ENCODE results near the gene TENM3. TPM values are rescaled to one million over a fixed set of nuclear protein-coding genes. Genes with fewer than 3 reads are reported as not detected.

Gene TENM3
- total and polyA plus RNA-seq, 2 of the 8 experiments (the other 6 are each of a cell fraction or from before 2014, with no cell fraction given): 36.9 to 69.3 TPM

GRCh38 chr4:182288534-182288933 lies 45.3 kb downstream of the TENM3 start:
- no peaks in the 10 kb centered on the region for H3K9me3 ChIP-seq (ENCODE audit: insufficient read depth in 2 of 2, low read depth in 1 of 2, low read length in 1 of 2)
- H3K23ac ChIP-seq (ENCODE audit: insufficient read length): no peak overlapping the region
- peaks cover 0 to 4% (median under 1%) of the 10 kb centered on the region in 4 experiments; a peak in 3 of 7 replicates for H3K4me1 ChIP-seq (replicated peaks in 1 of 4; ENCODE audit: control insufficient read depth in 3 of 4, insufficient read depth in 4 of 4, low read length in 3 of 4)
- no peaks in the 10 kb centered on the region for H3K79me2 ChIP-seq (ENCODE audit: control insufficient read depth in 1 of 2, insufficient read depth in 2 of 2, low read length in 2 of 2)
- POLR2A ChIA-PET (ENCODE audit: partially characterized antibody): no interaction called here
- H4K5ac ChIP-seq (ENCODE audit: insufficient read length, low read depth, low read length): no peak overlapping the region
- H3K9ac ChIP-seq (replicated peaks in 1 of 4; ENCODE audit: extremely low read depth in 1 of 4, low read depth in 3 of 4, low read length in 3 of 4): no peak overlapping the region
- no peak overlapping the region for H3K18ac ChIP-seq (ENCODE audit: extremely low read depth, low read length)
- no peak overlapping the region for H2AK5ac ChIP-seq (ENCODE audit: low read depth, low read length)
- WGBS, 2 experiments (ENCODE audit: extremely low coverage in 1 of 2, insufficient coverage in 1 of 2, insufficient read length in 1 of 2, insufficient replicate concordance in 2 of 2, low coverage in 1 of 2, low lambda C conversion rate in 2 of 2, missing lambda C conversion rate in 1 of 2): 87% methylated on average over 7 of the region's 7 CpGs; no CpG with 5 or more reads in 1 of the 2 experiments
- 0 out of 2 replicates have a peak, but pooled peaks cover 3% of the 10 kb centered on the region for H3K79me1 ChIP-seq (ENCODE audit: low read depth, low read length)
- H4K8ac ChIP-seq (ENCODE audit: extremely low read depth, insufficient read depth, low read length): no peak overlapping the region
- no peak overlapping the region for H2BK12ac ChIP-seq (ENCODE audit: low read depth, low read length)
- no peak overlapping the region for H2BK15ac ChIP-seq (ENCODE audit: low read length)
- no peaks in the 10 kb centered on the region for H3K27me3 ChIP-seq (replicated peaks in 1 of 4; ENCODE audit: control insufficient read depth in 3 of 4, extremely low read depth in 1 of 4, insufficient read depth in 3 of 4, low read length in 3 of 4)
- no peak overlapping the region for H2BK120ac ChIP-seq (replicated peaks; ENCODE audit: low read depth, low read length)
- no peak overlapping the region for H3K4me3 ChIP-seq (ENCODE audit: extremely low read depth in 1 of 4, insufficient read depth in 2 of 4, low read depth in 3 of 4, low read length in 4 of 4)
- H3K23me2 ChIP-seq (ENCODE audit: low read depth, low read length): no peaks in the 10 kb centered on the region; the same call in 1 of the 2 replicates
- H3K36me3 ChIP-seq (ENCODE audit: control insufficient read depth in 2 of 4, insufficient read depth in 4 of 4, low read length in 3 of 4): no peaks in the 10 kb centered on the region
- H4K91ac ChIP-seq (replicated peaks; ENCODE audit: insufficient read length, low read length): no peak overlapping the region
- H3K4me2 ChIP-seq (ENCODE audit: insufficient read depth in 1 of 2, low read depth in 2 of 2, low read length in 2 of 2): no peak overlapping the region
- H3K27ac ChIP-seq (ENCODE audit: low read depth, low read length): no peak overlapping the region
- DNase-seq (ENCODE audit: low read depth in 1 of 2, low spot score in 2 of 2): no peak
- H4K20me1 ChIP-seq (replicated peaks in 1 of 2; ENCODE audit: control insufficient read depth in 1 of 2, insufficient read depth in 2 of 2, low read length in 2 of 2): no peaks in the 10 kb centered on the region
- no peak for FAIRE-seq
- no peak overlapping the region for H2BK20ac ChIP-seq (ENCODE audit: low read length)
- TF ChIP-seq CHD1 (IDR thresholded peaks at IDR 0.05; ENCODE audit: low read depth, low read length) (no peak), TCF12 (IDR thresholded peaks at IDR 0.05; ENCODE audit: low read depth, low read length) (no peak), SUZ12 (IDR thresholded peaks at IDR 0.05; ENCODE audit: low read length) (no peak)
- no peak overlapping the region for H3K56ac ChIP-seq (replicated peaks; ENCODE audit: insufficient read length, low read depth, low read length)
- no peak overlapping the region for H2AFZ ChIP-seq (ENCODE audit: low read length)
- CTCF ChIA-PET (ENCODE audit: partially characterized antibody): no interaction called here
- H3K4ac ChIP-seq (replicated peaks; ENCODE audit: insufficient read length, low read depth, low read length): no peak overlapping the region
- no peak overlapping the region for H2BK5ac ChIP-seq (ENCODE audit: low read depth, low read length)
- no peak overlapping the region for H3K14ac ChIP-seq (ENCODE audit: insufficient read length)
